WTC11 (cell line): ENCODE data around the gene AHSP.

Source experiments
- NFYB ChIP-seq: sonication (generic); formaldehyde crosslinking; conservative IDR thresholded peaks from 2 replicates; pipeline ENCODE4 v1.8.0; 2022; ENCODE audit warnings: low read depth, missing genetic modification reagents
- NR2C2 ChIP-seq: sonication (generic); formaldehyde crosslinking; IDR thresholded peaks from 2 replicates; pipeline ENCODE4 v1.8.0; 2022; ENCODE audit warnings: mild to moderate bottlenecking, missing genetic modification reagents
- TF ChIP-seq, protein P1 (sequence below): fragments of 200-600 bp; IDR thresholded peaks from 2 replicates; pipeline ENCODE4 v1.8.0; 2022; ENCODE audit warnings: antibody characterized with exemption
- TF ChIP-seq, protein P2 (sequence below): sonication (generic); formaldehyde crosslinking; conservative IDR thresholded peaks from 2 replicates; pipeline ENCODE4 v1.8.1; 2023; ENCODE audit warnings: mild to moderate bottlenecking, low read depth, missing genetic modification reagents, moderate library complexity
- TF ChIP-seq, protein P3 (sequence below): sonication (generic); formaldehyde crosslinking; IDR thresholded peaks from 2 replicates; pipeline ENCODE4 v1.8.1; 2023; ENCODE audit warnings: mild to moderate bottlenecking, moderate library complexity, missing genetic modification reagents

DNA sequence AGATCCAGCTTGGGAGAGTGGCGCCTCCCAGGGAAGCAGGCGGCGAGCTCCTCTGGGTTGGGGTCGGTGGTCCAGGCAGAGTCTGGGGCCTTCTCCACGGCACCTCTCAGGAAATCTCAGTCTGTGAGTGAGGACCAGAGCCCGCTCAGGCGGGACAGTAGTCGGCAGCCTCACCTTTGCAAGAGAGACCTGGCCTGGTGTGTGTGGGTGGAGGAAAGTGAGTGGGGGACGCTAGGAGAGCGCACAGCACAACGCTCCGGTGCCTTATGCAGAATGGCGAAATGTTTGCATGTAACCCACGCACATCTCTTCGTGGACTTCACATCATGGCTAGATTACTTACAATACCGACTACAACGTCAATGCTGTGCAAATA, 2.2 kb downstream of the AHSP start:
- TF ChIP-seq, protein P1, sequence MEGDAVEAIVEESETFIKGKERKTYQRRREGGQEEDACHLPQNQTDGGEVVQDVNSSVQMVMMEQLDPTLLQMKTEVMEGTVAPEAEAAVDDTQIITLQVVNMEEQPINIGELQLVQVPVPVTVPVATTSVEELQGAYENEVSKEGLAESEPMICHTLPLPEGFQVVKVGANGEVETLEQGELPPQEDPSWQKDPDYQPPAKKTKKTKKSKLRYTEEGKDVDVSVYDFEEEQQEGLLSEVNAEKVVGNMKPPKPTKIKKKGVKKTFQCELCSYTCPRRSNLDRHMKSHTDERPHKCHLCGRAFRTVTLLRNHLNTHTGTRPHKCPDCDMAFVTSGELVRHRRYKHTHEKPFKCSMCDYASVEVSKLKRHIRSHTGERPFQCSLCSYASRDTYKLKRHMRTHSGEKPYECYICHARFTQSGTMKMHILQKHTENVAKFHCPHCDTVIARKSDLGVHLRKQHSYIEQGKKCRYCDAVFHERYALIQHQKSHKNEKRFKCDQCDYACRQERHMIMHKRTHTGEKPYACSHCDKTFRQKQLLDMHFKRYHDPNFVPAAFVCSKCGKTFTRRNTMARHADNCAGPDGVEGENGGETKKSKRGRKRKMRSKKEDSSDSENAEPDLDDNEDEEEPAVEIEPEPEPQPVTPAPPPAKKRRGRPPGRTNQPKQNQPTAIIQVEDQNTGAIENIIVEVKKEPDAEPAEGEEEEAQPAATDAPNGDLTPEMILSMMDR, result no peak
- TF ChIP-seq, protein P2, sequence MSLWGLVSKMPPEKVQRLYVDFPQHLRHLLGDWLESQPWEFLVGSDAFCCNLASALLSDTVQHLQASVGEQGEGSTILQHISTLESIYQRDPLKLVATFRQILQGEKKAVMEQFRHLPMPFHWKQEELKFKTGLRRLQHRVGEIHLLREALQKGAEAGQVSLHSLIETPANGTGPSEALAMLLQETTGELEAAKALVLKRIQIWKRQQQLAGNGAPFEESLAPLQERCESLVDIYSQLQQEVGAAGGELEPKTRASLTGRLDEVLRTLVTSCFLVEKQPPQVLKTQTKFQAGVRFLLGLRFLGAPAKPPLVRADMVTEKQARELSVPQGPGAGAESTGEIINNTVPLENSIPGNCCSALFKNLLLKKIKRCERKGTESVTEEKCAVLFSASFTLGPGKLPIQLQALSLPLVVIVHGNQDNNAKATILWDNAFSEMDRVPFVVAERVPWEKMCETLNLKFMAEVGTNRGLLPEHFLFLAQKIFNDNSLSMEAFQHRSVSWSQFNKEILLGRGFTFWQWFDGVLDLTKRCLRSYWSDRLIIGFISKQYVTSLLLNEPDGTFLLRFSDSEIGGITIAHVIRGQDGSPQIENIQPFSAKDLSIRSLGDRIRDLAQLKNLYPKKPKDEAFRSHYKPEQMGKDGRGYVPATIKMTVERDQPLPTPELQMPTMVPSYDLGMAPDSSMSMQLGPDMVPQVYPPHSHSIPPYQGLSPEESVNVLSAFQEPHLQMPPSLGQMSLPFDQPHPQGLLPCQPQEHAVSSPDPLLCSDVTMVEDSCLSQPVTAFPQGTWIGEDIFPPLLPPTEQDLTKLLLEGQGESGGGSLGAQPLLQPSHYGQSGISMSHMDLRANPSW (CRISPR knock-in tag), result no peak
- TF ChIP-seq, protein P3, sequence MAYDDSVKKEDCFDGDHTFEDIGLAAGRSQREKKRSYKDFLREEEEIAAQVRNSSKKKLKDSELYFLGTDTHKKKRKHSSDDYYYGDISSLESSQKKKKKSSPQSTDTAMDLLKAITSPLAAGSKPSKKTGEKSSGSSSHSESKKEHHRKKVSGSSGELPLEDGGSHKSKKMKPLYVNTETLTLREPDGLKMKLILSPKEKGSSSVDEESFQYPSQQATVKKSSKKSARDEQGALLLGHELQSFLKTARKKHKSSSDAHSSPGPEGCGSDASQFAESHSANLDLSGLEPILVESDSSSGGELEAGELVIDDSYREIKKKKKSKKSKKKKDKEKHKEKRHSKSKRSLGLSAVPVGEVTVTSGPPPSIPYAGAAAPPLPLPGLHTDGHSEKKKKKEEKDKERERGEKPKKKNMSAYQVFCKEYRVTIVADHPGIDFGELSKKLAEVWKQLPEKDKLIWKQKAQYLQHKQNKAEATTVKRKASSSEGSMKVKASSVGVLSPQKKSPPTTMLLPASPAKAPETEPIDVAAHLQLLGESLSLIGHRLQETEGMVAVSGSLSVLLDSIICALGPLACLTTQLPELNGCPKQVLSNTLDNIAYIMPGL (CRISPR knock-in tag), result no peak
- no peak for TF ChIP-seq NFYB (CRISPR knock-in tag)
- TF ChIP-seq NR2C2 (CRISPR knock-in tag), result no peak
